Spleen (tissue), 11 donors: ENCODE data around the gene RECQL. TPM values are rescaled to one million over a fixed set of nuclear protein-coding genes. Genes with fewer than 3 reads are reported as not detected.

Experiments
- DNase-seq: peaks from one replicate; pipeline ENCODE4 v3.0.0-alpha.2; 2020
- H3K27ac ChIP-seq, 8 donors: fragments of 200-600 bp; sonication (generic) in 7 of 8; 1 replicate in 4 of 8; 2 replicates in 4 of 8; pipeline versions ENCODE4 v1.5.0 to v1.8.0; 2016 to 2021; ENCODE audit warnings: inconsistent platforms in 4 of 8, mild to moderate bottlenecking in 4 of 8, moderate library complexity in 1 of 8
- H3K27me3 ChIP-seq, 7 donors: fragments of 200-600 bp; sonication (generic) in 6 of 7; replicated peaks in 1 of 7; 1 replicate in 4 of 7; 2 replicates in 3 of 7; pipeline versions ENCODE4 v1.5.0 to v1.8.0; 2016 to 2021; ENCODE audit warnings: inconsistent platforms in 3 of 7, mild to moderate bottlenecking in 1 of 7
- H3K36me3 ChIP-seq, 6 donors: fragments of 200-600 bp; sonication (generic) in 5 of 6; 1 replicate in 4 of 6; 2 replicates in 2 of 6; pipeline versions ENCODE4 v1.5.0 to v1.8.0; 2016 to 2021; ENCODE audit warnings: inconsistent platforms in 2 of 6
- H3K4me1 ChIP-seq, 6 donors: fragments of 200-600 bp; sonication (generic) in 5 of 6; 1 replicate in 3 of 6; 2 replicates in 3 of 6; pipeline versions ENCODE4 v1.5.0 to v1.8.0; 2016 to 2021; ENCODE audit warnings: inconsistent platforms in 3 of 6
- H3K4me3 ChIP-seq, 8 donors: fragments of 200-600 bp; sonication (generic) in 7 of 8; 1 replicate in 4 of 8; 2 replicates in 4 of 8; pipeline versions ENCODE4 v1.5.0 to v1.8.0; 2016 to 2021; ENCODE audit warnings: inconsistent platforms in 4 of 8, mild to moderate bottlenecking in 4 of 8, moderate library complexity in 2 of 8
- H3K9me3 ChIP-seq, 8 donors: fragments of 200-600 bp; sonication (generic) in 7 of 8; 1 replicate in 4 of 8; 2 replicates in 4 of 8; pipeline versions ENCODE4 v1.5.0 to v1.8.0; 2016 to 2021; ENCODE audit warnings: inconsistent platforms in 4 of 8
- CTCF ChIP-seq, 11 experiments: fragments of 200-600 bp in 7 of 11; fragments of 450-650 bp in 4 of 11; sonication (generic) in 4 of 11; IDR thresholded peaks in 8 of 11; conservative IDR thresholded peaks in 3 of 11; 1 replicate in 7 of 11; 2 replicates in 4 of 11; pipeline versions ENCODE4 v1.4.0 to v1.8.0; 2016 to 2021; ENCODE audit warnings: antibody characterized with exemption in 11 of 11, inconsistent platforms in 4 of 11, mild to moderate bottlenecking in 1 of 11
- POLR2A ChIP-seq, 3 donors: fragments of 450-650 bp; IDR thresholded peaks; one replicate each; pipeline ENCODE4 v1.5.1; 2017; ENCODE audit warnings: antibody characterized with exemption in 3 of 3, mild to moderate bottlenecking in 1 of 3
- POLR2AphosphoS5 ChIP-seq, 3 donors: sonication (generic); formaldehyde crosslinking; IDR thresholded peaks; one replicate each; pipeline ENCODE4 v1.5.1; 2017; ENCODE audit warnings: antibody characterized with exemption in 3 of 3
- whole genome bisulfite sequencing, 5 donors: extraction: QIAGEN DNeasy Blood & Tissue Kit in 3 of 5; methylation state at CpG; one replicate each; pipeline versions ENCODE4 v1.1.5 to v1.1.7; 2013 to 2018; 5-methylcytosine and 5-hydroxymethylcytosine counted together
- intact Hi-C: fragments of 100-400 bp; cut with DNase I; formaldehyde crosslinking; loops from one replicate; pipeline ENCODE4 v1.15.0; 2023; ENCODE audit warnings: low total_unique reads
- polyA plus RNA-seq, 3 donors: library from polyadenylated mRNA; stranded (reverse); fragments of 200-250 nt; gene quantifications; one replicate each; pipeline ENCODE4 v1.2.1, GENCODE V29; 2013
- total RNA-seq, 7 donors: library from RNA; depleted of rRNA in 3 of 7; stranded (reverse); fragments of >200 nt in 3 of 7; fragmentation: NEBNext Ultra II Directional in 4 of 7; extraction: Animal tissue kit (Norgen Biotek cat#: 25700) in 4 of 7; gene quantifications; one replicate each; pipeline versions ENCODE4 v1.1.0 to v1.2.1, GENCODE V29; 2016 to 2021
- donor health status: healthy with polysubstance abuse.
- donor health status: DM: no; HTN: no; CAD: no; lungs with moderate emphysema.
- donor health status: DM: no; HTN: no; CAD: no.
- donor health status: Bipolar disorder and iron deficiency.
- donor health status: healthy.
- donor health status: DM: no; HTN: no; CAD: no.
- donor health status: DM: yes; HTN: yes; CAD: no.

RECQL gene
- total and polyA plus RNA-seq, 10 donors, result 20.1 to 57.3 (median 39.7) TPM

- Histone ChIP-seq H3K9me3 (no peaks in the 10 kb centered on the region), H3K27ac (no peak overlapping the region), H3K4me1 (peaks cover 21 to 74% (median 39%) of the 10 kb centered on the region in 6 donors), H3K36me3 (peaks cover 0 to 34% (median 10%) of the 10 kb centered on the region in 6 donors), H3K4me3 (no peak overlapping the region), H3K27me3 (no peaks in the 10 kb centered on the region)
- no peak for DNase-seq
- 39 to 78% (median 60%) methylated on average over 2 of the region's 2 CpGs for WGBS, 5 donors
- intact Hi-C loops, result no loop called here
- TF ChIP-seq POLR2AphosphoS5 (IDR thresholded peaks at IDR 0.05) (no peak), POLR2A (IDR thresholded peaks at IDR 0.05) (no peak), CTCF (IDR thresholded peaks at IDR 0.05 in 8 of 11, conservative IDR thresholded peaks at IDR 0.05 in 3 of 11) (no peak)
These were observed 4.5 kb upstream of the RECQL start for GRCh38 chr12:21505888-21506287.

- no peak for DNase-seq
- intact Hi-C loops, result no loop called here
- WGBS, 5 donors, result 81 to 100% (median 89%) methylated on average over 1 of the region's 1 CpG
- Histone ChIP-seq H3K27ac (no peak overlapping the region), H3K36me3 (peaks cover 2 to 19% (median 14%) of the 10 kb centered on the region in 6 donors), H3K4me3 (peak overlapping the region in 6 of 8 donors; percentile 82 to 100 (median 89)), H3K9me3 (no peaks in the 10 kb centered on the region), H3K4me1 (peaks cover 39 to 84% (median 64%) of the 10 kb centered on the region in 6 donors), H3K27me3 (no peaks in the 10 kb centered on the region)
- TF ChIP-seq POLR2A (IDR thresholded peaks at IDR 0.05) (no peak), CTCF (IDR thresholded peaks at IDR 0.05 in 8 of 11, conservative IDR thresholded peaks at IDR 0.05 in 3 of 11) (no peak), POLR2AphosphoS5 (IDR thresholded peaks at IDR 0.05) (no peak)
These were observed 1.4 kb upstream of the RECQL start for GRCh38 chr12:21502872-21503271.

- H3K4me1 ChIP-seq, result peaks cover 39 to 87% (median 64%) of the 10 kb centered on the region in 6 donors
- H3K27ac ChIP-seq, result peak overlapping the region; percentile 85 to 93 (median 90)
- WGBS, 5 donors, result 0 to 2% (median 1%) methylated on average over 12 to 14 of the region's 14 CpGs
- H3K9me3 ChIP-seq, result no peaks in the 10 kb centered on the region
- peaks cover 2 to 21% (median 17%) of the 10 kb centered on the region in 6 donors for H3K36me3 ChIP-seq
- intact Hi-C loops, result no loop called here
- DNase-seq, result no peak
- no peaks in the 10 kb centered on the region for H3K27me3 ChIP-seq
- no peak for TF ChIP-seq POLR2AphosphoS5 (IDR thresholded peaks at IDR 0.05)
- TF ChIP-seq POLR2A (IDR thresholded peaks at IDR 0.05), result no peak
- no peak for TF ChIP-seq CTCF (IDR thresholded peaks at IDR 0.05 in 8 of 11, conservative IDR thresholded peaks at IDR 0.05 in 3 of 11)
- peak overlapping the region; percentile 82 to 100 (median 89) for H3K4me3 ChIP-seq
These were observed 695 bp upstream of the RECQL start for GRCh38 chr12:21502164-21502496.

DNA sequence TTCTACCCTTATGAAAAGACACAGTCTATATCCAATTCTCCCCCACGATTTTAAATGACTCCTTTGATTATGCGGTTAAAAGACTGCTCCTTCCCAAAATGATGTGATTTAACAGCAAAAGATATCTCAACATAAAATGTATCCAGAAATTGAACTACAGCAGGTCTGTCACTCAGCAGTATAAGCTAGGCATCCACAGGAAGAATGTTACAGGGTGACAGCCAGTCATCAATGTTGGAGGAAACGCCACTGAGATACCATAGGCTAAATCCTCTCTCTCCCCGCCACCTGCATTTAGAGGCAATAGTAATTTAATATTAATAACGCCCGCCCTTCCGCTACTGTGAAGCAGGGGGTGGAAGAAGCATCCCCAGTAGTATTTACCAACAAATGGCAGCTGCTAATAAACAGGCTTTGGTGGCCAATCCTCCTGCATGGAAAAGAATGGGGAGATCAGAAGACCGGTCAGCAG is 613 bp downstream of the RECQL start:
- peak overlapping the region; percentile 79 to 93 (median 90) for H3K27ac ChIP-seq
- DNase-seq, result no peak
- intact Hi-C loops, result no loop called here
- peak overlapping the region; percentile 82 to 100 (median 89) for H3K4me3 ChIP-seq
- H3K36me3 ChIP-seq, result peaks cover 2 to 34% (median 29%) of the 10 kb centered on the region in 6 donors
- WGBS, 5 donors, result 8 to 12% (median 9%) methylated on average over 8 of the region's 8 CpGs
- no peaks in the 10 kb centered on the region for H3K27me3 ChIP-seq
- H3K4me1 ChIP-seq, result peaks cover 39 to 75% (median 61%) of the 10 kb centered on the region in 6 donors
- TF ChIP-seq CTCF (IDR thresholded peaks at IDR 0.05 in 8 of 11, conservative IDR thresholded peaks at IDR 0.05 in 3 of 11) (no peak), POLR2AphosphoS5 (IDR thresholded peaks at IDR 0.05) (no peak), POLR2A (IDR thresholded peaks at IDR 0.05) (no peak)
- H3K9me3 ChIP-seq, result no peaks in the 10 kb centered on the region
